Measurements from ENCODE around the gene CHD1.

DNA sequence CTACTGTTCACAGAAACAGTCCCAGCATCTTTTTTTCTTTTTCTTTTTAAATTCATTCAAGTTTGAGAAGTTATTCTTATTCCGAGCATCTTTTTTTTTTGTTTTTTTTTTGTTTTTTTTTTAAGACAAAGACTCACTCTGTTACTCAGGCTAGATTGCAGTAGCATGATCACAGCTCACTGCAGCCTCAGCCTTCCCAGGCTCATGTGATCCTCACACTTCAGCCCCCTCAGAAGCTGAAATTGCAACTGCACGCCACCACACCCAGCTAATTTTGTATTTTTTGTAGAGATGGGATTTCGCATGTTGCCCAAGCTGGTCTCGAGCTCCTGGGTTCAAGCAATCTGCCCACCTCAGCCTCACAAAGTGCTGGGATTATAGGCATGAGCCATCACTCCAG is 36.4 kb upstream of the CHD1 start:
- no peak for TF ChIP-seq CTCF (IDR thresholded peaks at IDR 0.05)
- no peak for TF ChIP-seq POLR2A (IDR thresholded peaks at IDR 0.05)

All from body of pancreas (tissue), 4 donors.